Thoracic aorta (tissue), 2 donors: ENCODE data around the gene SERPINB11. TPM values are rescaled to one million over a fixed set of nuclear protein-coding genes. Genes with fewer than 3 reads are reported as not detected.
"Not testable (repeated sequence)": the region's sequence is repeated elsewhere in the genome, so short reads cannot be mapped to it uniquely, and the experiment has no call there.

Experiments used
- ATAC-seq: fragments of 150-250 bp; one replicate; pipeline ENCODE4 v1.8.0; 2017; ENCODE audit warnings: low read depth; ENCODE audit not compliant: insufficient number of reproducible peaks, low FRiP score
- DNase-seq: peaks from one replicate; pipeline ENCODE4 v3.0.0-alpha.2; 2020; ENCODE audit warnings: low spot score
- H3K27ac ChIP-seq, 2 donors: fragments of 200-600 bp; sonication (generic); 1 replicate in 1 of 2; 2 replicates in 1 of 2; pipeline ENCODE4 v1.5.1; 2016; ENCODE audit warnings: mild to moderate bottlenecking in 2 of 2, moderate library complexity in 2 of 2
- H3K27me3 ChIP-seq: fragments of 200-600 bp; sonication (generic); replicated peaks from 2 replicates; pipeline ENCODE4 v1.6.0; 2016; ENCODE audit warnings: mild to moderate bottlenecking; ENCODE audit not compliant: insufficient read depth
- H3K36me3 ChIP-seq: fragments of 200-600 bp; sonication (generic); one replicate; pipeline ENCODE4 v1.5.1; 2016
- H3K4me1 ChIP-seq, 2 donors: fragments of 200-600 bp; sonication (generic); 1 replicate in 1 of 2; 2 replicates in 1 of 2; pipeline versions ENCODE4 v1.5.1 to v1.6.0; 2016; ENCODE audit warnings: low read depth in 2 of 2, mild to moderate bottlenecking in 1 of 2; ENCODE audit not compliant: control insufficient read depth in 1 of 2
- H3K4me3 ChIP-seq: fragments of 200-600 bp; sonication (generic); 2 replicates; pipeline ENCODE4 v1.5.1; 2016; ENCODE audit warnings: mild to moderate bottlenecking
- H3K9me3 ChIP-seq: fragments of 200-600 bp; sonication (generic); 2 replicates; pipeline ENCODE4 v1.5.1; 2016
- total RNA-seq, 2 donors: library from RNA; depleted of rRNA; stranded (reverse); fragments of >200 nt; gene quantifications; one replicate each; pipeline versions ENCODE4 v1.1.0 to v1.2.3, GENCODE V29; 2016
- TF ChIP-seq, protein P1 (sequence below): fragments of 200-600 bp; sonication (generic); IDR thresholded peaks from one replicate; pipeline ENCODE4 v1.5.1; 2019; ENCODE audit warnings: antibody characterized with exemption

Gene SERPINB11
- total RNA-seq, 2 donors from 2014 or later, result not detected

DNA sequence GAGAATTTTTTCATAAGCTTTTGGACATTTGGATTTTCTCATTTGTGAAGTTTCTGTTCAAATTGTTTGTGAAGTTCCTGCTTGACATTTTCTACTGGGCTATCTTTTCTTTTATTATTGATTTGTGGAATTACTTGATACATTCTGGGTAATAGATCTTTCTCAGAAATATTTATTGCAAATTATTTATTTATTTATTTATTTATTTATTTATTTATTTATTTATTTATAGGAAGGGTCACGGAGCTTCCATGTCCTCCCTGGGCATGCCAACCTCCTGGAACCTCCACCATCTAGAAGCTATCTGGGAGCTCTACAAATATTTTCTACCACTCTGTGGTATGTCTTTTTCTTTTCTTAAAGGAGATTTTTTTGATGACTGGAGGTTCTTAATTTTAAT, 46.7 kb downstream of the SERPINB11 start:
- ATAC-seq (no peak), DNase-seq (no peak)
- H3K4me1 ChIP-seq, result no peaks in the 10 kb centered on the region
- H3K9me3 ChIP-seq, result no peaks in the 10 kb centered on the region
- TF ChIP-seq, protein P1, sequence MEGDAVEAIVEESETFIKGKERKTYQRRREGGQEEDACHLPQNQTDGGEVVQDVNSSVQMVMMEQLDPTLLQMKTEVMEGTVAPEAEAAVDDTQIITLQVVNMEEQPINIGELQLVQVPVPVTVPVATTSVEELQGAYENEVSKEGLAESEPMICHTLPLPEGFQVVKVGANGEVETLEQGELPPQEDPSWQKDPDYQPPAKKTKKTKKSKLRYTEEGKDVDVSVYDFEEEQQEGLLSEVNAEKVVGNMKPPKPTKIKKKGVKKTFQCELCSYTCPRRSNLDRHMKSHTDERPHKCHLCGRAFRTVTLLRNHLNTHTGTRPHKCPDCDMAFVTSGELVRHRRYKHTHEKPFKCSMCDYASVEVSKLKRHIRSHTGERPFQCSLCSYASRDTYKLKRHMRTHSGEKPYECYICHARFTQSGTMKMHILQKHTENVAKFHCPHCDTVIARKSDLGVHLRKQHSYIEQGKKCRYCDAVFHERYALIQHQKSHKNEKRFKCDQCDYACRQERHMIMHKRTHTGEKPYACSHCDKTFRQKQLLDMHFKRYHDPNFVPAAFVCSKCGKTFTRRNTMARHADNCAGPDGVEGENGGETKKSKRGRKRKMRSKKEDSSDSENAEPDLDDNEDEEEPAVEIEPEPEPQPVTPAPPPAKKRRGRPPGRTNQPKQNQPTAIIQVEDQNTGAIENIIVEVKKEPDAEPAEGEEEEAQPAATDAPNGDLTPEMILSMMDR, result no peak
- H3K4me3 ChIP-seq, result no peak overlapping the region
- no peaks in the 10 kb centered on the region for H3K27me3 ChIP-seq
- H3K27ac ChIP-seq, result no peak overlapping the region
- no peaks in the 10 kb centered on the region for H3K36me3 ChIP-seq

DNA sequence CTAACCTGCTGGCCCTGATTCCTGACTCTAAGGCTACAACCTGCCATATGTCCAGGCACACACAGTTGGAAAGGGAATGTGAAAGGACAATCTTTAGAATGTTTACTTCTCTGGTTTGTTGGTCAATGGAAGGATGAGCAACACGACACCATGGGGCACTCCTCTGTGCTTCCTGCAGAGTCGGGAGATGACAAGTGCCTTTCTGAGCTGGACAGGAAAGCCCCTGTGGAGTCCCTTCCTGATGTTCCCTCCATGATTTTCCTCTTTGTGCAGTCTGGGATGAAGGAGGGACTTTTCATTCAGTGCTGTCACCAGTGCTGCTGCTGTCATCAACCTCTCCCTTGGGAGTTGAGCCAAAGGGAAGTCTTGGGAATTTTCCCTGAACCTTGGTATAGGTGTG, 49.9 kb downstream of the SERPINB11 start:
- TF ChIP-seq, protein P1, result no peak
- Histone ChIP-seq H3K36me3 (no peaks in the 10 kb centered on the region), H3K4me1 (no peaks in the 10 kb centered on the region), H3K27me3 (no peaks in the 10 kb centered on the region), H3K27ac (no peak overlapping the region), H3K4me3 (no peak overlapping the region), H3K9me3 (no peaks in the 10 kb centered on the region)
- no peak for DNase-seq
- ATAC-seq, result no peak

DNA sequence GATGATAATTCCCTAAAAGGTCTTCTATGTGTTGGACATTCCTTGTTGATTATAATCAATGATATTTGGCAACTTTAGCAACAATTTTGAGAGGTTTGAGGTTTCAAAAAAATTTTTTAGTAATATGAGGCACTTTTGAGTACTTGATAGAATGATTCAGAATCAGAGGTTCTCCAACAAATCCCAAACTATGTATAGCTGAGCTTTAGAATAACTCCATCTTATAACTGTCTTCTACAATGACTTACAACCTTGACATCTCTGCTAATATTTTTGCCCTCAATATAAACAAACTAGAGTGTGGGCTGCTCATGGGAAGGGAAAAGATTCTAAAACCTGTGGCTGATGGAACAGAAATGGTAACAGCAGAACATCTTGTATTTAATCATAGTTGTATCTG, 50.9 kb downstream of the SERPINB11 start:
- H3K4me1 ChIP-seq, result no peaks in the 10 kb centered on the region
- no peaks in the 10 kb centered on the region for H3K27me3 ChIP-seq
- no peak overlapping the region for H3K4me3 ChIP-seq
- TF ChIP-seq, protein P1, result no peak
- ATAC-seq (no peak), DNase-seq (no peak)
- H3K27ac ChIP-seq, result no peak overlapping the region
- H3K9me3 ChIP-seq, result no peaks in the 10 kb centered on the region
- no peaks in the 10 kb centered on the region for H3K36me3 ChIP-seq

DNA sequence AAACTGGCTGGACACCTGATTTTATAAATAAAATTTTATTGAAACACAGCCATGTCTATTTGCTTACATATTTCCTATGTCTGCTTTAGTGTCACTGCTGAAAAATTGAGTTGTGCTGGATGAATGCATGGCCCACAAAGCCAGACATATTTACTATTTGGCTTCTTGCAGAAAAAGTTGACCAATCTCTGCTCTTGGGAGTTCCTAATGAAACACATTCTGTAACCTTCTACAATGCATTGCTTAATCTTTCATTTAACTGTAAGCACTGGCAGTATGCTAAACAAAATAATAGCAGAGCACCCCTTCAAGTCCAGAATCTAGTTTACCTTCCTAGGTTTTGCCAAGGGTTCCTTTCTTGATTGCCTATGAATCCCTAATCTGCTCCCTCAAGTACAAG, 54.8 kb downstream of the SERPINB11 start:
- H3K4me1 ChIP-seq, result no peaks in the 10 kb centered on the region
- H3K27ac ChIP-seq, result no peak overlapping the region
- TF ChIP-seq, protein P1, result no peak
- no peaks in the 10 kb centered on the region for H3K36me3 ChIP-seq
- DNase-seq (no peak), ATAC-seq (no peak)
- H3K4me3 ChIP-seq, result no peak overlapping the region
- H3K9me3 ChIP-seq, result peaks cover 7% of the 10 kb centered on the region
- H3K27me3 ChIP-seq, result no peaks in the 10 kb centered on the region

DNA sequence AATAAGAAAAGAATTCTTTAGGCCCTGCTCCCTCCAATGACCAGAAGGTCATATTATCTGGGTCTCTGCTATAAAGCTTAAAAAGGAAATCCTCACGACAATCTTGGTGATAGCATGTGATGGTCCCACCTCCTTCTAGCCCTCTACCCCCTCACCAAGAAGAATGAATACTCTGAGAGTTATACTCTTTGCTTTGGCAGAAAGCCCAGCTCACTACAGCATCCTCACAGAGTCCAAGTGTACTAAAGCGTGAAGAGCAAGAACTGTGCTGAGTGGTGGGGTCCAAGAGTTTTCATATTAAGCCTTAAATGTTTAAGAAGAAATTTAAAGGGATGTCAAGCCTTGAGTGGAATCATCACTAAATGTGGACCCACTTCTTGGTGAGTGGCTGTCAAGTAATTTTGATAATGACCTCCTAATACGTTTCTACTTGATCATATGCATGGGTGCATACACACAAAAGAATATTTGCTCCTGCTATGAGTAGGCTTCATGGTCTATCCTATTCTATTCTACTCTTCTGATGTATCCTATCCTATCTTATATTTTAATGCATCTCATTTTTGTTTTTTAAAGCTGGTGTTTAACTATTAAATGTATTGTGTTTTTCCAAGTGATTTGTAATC, 56.0 kb downstream of the SERPINB11 start:
- H3K36me3 ChIP-seq, result no peaks in the 10 kb centered on the region

DNA sequence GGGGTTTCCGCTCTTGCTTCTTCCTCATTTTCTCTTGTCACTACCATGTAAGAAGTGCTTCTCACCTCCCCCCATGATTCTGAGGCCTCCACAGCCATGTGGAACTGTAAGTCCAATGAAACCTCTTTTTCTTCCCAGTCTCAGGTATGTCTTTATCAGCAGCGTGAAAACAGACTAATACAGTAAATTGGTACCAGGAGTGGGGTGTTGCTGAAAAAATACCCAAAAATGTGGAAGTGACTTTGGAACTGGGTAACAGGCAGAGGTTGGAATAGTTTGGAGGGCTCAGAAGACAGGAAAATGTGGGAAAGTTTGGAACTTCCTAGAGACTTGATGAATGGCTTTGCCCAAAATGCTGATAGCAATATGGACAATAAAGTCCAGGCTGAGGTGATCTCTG, 57.0 kb downstream of the SERPINB11 start:
- H3K36me3 ChIP-seq, H3K4me1 ChIP-seq, H3K9me3 ChIP-seq: not testable (repeated sequence)

More for the DNA sequence above, 56.0 kb downstream of the SERPINB11 start:
- no peaks in the 10 kb centered on the region for H3K4me1 ChIP-seq
- H3K4me3 ChIP-seq, result no peak overlapping the region
- H3K9me3 ChIP-seq, result peaks cover 7% of the 10 kb centered on the region
- H3K27ac ChIP-seq, result no peak overlapping the region
- DNase-seq (no peak), ATAC-seq (no peak)
- H3K27me3 ChIP-seq, result no peaks in the 10 kb centered on the region
- TF ChIP-seq, protein P1, result no peak

More for the DNA sequence above, 57.0 kb downstream of the SERPINB11 start:
- H3K27me3 ChIP-seq, DNase-seq, H3K27ac ChIP-seq, H3K4me3 ChIP-seq, ATAC-seq: not testable (repeated sequence)
